ENCODE measurements around the gene BICD2. TPM values are rescaled to one million over a fixed set of nuclear protein-coding genes. Genes with fewer than 3 reads are reported as not detected.

BICD2 gene
- polyA plus RNA-seq, 1 donor from 2014 or later = 22.4 TPM

DNA sequence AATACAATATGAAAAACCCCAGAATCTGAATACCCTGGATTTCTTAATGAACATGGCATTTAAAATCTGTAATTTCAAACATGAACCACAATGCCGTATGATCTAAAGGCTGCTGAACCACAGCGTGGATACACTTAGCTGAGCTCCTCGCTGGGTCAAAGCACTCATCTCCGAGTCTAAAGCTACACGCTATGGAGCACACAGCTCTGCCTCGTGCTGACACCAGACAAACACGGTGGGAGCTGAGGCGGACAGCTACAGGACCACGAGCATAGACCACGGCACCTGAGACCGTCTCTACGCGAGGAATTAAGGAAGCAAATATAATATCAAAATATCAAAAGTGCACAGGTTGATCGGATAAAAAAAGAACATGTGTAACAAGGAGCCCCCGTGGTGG lies 51.9 kb downstream of the BICD2 start:
- H3K27me3 ChIP-seq (ENCODE audit: insufficient read depth, low read depth, low read length) = no peaks in the 10 kb centered on the region
- TF ChIP-seq, protein P1, sequence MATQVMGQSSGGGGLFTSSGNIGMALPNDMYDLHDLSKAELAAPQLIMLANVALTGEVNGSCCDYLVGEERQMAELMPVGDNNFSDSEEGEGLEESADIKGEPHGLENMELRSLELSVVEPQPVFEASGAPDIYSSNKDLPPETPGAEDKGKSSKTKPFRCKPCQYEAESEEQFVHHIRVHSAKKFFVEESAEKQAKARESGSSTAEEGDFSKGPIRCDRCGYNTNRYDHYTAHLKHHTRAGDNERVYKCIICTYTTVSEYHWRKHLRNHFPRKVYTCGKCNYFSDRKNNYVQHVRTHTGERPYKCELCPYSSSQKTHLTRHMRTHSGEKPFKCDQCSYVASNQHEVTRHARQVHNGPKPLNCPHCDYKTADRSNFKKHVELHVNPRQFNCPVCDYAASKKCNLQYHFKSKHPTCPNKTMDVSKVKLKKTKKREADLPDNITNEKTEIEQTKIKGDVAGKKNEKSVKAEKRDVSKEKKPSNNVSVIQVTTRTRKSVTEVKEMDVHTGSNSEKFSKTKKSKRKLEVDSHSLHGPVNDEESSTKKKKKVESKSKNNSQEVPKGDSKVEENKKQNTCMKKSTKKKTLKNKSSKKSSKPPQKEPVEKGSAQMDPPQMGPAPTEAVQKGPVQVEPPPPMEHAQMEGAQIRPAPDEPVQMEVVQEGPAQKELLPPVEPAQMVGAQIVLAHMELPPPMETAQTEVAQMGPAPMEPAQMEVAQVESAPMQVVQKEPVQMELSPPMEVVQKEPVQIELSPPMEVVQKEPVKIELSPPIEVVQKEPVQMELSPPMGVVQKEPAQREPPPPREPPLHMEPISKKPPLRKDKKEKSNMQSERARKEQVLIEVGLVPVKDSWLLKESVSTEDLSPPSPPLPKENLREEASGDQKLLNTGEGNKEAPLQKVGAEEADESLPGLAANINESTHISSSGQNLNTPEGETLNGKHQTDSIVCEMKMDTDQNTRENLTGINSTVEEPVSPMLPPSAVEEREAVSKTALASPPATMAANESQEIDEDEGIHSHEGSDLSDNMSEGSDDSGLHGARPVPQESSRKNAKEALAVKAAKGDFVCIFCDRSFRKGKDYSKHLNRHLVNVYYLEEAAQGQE (IDR thresholded peaks at IDR 0.05; ENCODE audit: borderline replicate concordance) = no peak
- TF ChIP-seq EZH2 (IDR thresholded peaks at IDR 0.05; ENCODE audit: borderline replicate concordance, insufficient read depth, low read length, poor library complexity, severe bottlenecking) (no peak), SMC3 (conservative IDR thresholded peaks at IDR 0.05; ENCODE audit: poor library complexity) (no peak), TAF1 (IDR thresholded peaks at IDR 0.05; ENCODE audit: low read depth) (no peak), EP300 (conservative IDR thresholded peaks at IDR 0.05; ENCODE audit: poor library complexity, severe bottlenecking) (no peak), RAD21 (conservative IDR thresholded peaks at IDR 0.05) (no peak), MXI1 (conservative IDR thresholded peaks at IDR 0.05; ENCODE audit: poor library complexity, severe bottlenecking) (no peak), POLR2AphosphoS5 (IDR thresholded peaks at IDR 0.05) (no peak)
- TF ChIP-seq, protein P2, sequence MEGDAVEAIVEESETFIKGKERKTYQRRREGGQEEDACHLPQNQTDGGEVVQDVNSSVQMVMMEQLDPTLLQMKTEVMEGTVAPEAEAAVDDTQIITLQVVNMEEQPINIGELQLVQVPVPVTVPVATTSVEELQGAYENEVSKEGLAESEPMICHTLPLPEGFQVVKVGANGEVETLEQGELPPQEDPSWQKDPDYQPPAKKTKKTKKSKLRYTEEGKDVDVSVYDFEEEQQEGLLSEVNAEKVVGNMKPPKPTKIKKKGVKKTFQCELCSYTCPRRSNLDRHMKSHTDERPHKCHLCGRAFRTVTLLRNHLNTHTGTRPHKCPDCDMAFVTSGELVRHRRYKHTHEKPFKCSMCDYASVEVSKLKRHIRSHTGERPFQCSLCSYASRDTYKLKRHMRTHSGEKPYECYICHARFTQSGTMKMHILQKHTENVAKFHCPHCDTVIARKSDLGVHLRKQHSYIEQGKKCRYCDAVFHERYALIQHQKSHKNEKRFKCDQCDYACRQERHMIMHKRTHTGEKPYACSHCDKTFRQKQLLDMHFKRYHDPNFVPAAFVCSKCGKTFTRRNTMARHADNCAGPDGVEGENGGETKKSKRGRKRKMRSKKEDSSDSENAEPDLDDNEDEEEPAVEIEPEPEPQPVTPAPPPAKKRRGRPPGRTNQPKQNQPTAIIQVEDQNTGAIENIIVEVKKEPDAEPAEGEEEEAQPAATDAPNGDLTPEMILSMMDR (IDR thresholded peaks at IDR 0.05; ENCODE audit: poor library complexity, severe bottlenecking) = no peak
- H3K9me3 ChIP-seq (ENCODE audit: low read length) = no peaks in the 10 kb centered on the region
- H2AFZ ChIP-seq (ENCODE audit: low read depth, low read length) = no peak overlapping the region
- no peak overlapping the region for H3K27ac ChIP-seq (ENCODE audit: low read length)
- no peak overlapping the region for H3K4me3 ChIP-seq (ENCODE audit: low read length)
- no peak overlapping the region for H3K4me2 ChIP-seq (ENCODE audit: low read length)
- H3K9ac ChIP-seq (ENCODE audit: low read length) = no peak overlapping the region
- no peaks in the 10 kb centered on the region for H3K79me2 ChIP-seq (replicated peaks; ENCODE audit: insufficient read depth, low read length)
- peaks cover 5% of the 10 kb centered on the region for H3K36me3 ChIP-seq (ENCODE audit: insufficient read depth, low read length)
- H4K20me1 ChIP-seq (ENCODE audit: insufficient read depth) = no peaks in the 10 kb centered on the region
- H3K9me2 ChIP-seq (ENCODE audit: insufficient read depth, low read length) = no peaks in the 10 kb centered on the region
- no peaks in the 10 kb centered on the region for H3F3A ChIP-seq (ENCODE audit: insufficient read depth, low read length, poor library complexity, severe bottlenecking)

DNA sequence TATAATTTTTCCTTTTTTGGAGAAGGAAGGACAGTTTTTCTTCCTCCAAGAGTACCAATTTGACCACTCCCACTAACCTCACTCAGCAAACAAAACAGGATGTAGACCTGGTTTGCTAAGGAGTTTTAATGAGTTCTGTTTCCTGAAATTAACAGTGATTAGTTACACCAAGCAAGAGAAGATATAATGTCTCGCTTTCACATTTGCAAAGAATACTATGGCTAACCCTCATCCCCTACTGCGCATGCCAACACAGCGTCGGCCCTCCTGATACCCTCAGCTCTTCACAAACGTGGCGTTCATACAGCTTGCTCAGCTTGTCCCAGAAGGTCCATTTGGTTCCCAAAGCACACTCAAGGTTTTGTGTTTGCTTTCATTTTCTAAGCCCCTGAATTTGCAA lies 52.8 kb downstream of the BICD2 start:
- TF ChIP-seq, protein P1 (IDR thresholded peaks at IDR 0.05; ENCODE audit: borderline replicate concordance) = no peak
- TF ChIP-seq EZH2 (IDR thresholded peaks at IDR 0.05; ENCODE audit: borderline replicate concordance, insufficient read depth, low read length, poor library complexity, severe bottlenecking) (no peak), POLR2AphosphoS5 (IDR thresholded peaks at IDR 0.05) (no peak), EP300 (conservative IDR thresholded peaks at IDR 0.05; ENCODE audit: poor library complexity, severe bottlenecking) (no peak), SMC3 (conservative IDR thresholded peaks at IDR 0.05; ENCODE audit: poor library complexity) (no peak), MXI1 (conservative IDR thresholded peaks at IDR 0.05; ENCODE audit: poor library complexity, severe bottlenecking) (no peak), TAF1 (IDR thresholded peaks at IDR 0.05; ENCODE audit: low read depth) (no peak), RAD21 (conservative IDR thresholded peaks at IDR 0.05) (no peak)
- TF ChIP-seq, protein P2 (IDR thresholded peaks at IDR 0.05; ENCODE audit: poor library complexity, severe bottlenecking) = no peak
- H3K27me3 ChIP-seq (ENCODE audit: insufficient read depth, low read depth, low read length) = no peaks in the 10 kb centered on the region
- H3K36me3 ChIP-seq (ENCODE audit: insufficient read depth, low read length) = peaks cover 5% of the 10 kb centered on the region
- no peaks in the 10 kb centered on the region for H3F3A ChIP-seq (ENCODE audit: insufficient read depth, low read length, poor library complexity, severe bottlenecking)
- H2AFZ ChIP-seq (ENCODE audit: low read depth, low read length) = no peak overlapping the region
- H3K27ac ChIP-seq (ENCODE audit: low read length) = no peak overlapping the region
- no peaks in the 10 kb centered on the region for H3K9me3 ChIP-seq (ENCODE audit: low read length)
- no peak overlapping the region for H3K4me3 ChIP-seq (ENCODE audit: low read length)
- no peaks in the 10 kb centered on the region for H3K79me2 ChIP-seq (replicated peaks; ENCODE audit: insufficient read depth, low read length)
- no peaks in the 10 kb centered on the region for H3K9me2 ChIP-seq (ENCODE audit: insufficient read depth, low read length)
- H3K4me2 ChIP-seq (ENCODE audit: low read length) = no peak overlapping the region
- no peak overlapping the region for H3K9ac ChIP-seq (ENCODE audit: low read length)
- no peaks in the 10 kb centered on the region for H4K20me1 ChIP-seq (ENCODE audit: insufficient read depth)

All from neural cell (in vitro differentiated cells).